Liver (tissue), 9 donors: ENCODE results near the gene DENND11. TPM values are rescaled to one million over a fixed set of nuclear protein-coding genes. Genes with fewer than 3 reads are reported as not detected.

Experiments used
- DNase-seq: peaks from one replicate; pipeline ENCODE4 v3.0.0-alpha.2; 2017; ENCODE audit warnings: low spot score
- H3K27ac ChIP-seq, 2 donors: one replicate each; pipeline ENCODE4 v1.7.0; 2013; ENCODE audit warnings: inconsistent platforms in 2 of 2, low read length in 2 of 2, control low read depth in 1 of 2, low read depth in 1 of 2, mild to moderate bottlenecking in 1 of 2
- H3K27me3 ChIP-seq, 4 donors: one replicate each; pipeline versions ENCODE4 v1.6.1 to v1.7.0; 2013; ENCODE audit warnings: low read length in 3 of 4, inconsistent platforms in 1 of 4, mild to moderate bottlenecking in 1 of 4, moderate library complexity in 1 of 4; ENCODE audit not compliant: control insufficient read depth in 4 of 4, insufficient read depth in 4 of 4
- H3K36me3 ChIP-seq, 4 donors: one replicate each; pipeline versions ENCODE4 v1.6.1 to v1.7.0; 2013; ENCODE audit warnings: low read length in 3 of 4, mild to moderate bottlenecking in 3 of 4, low read depth in 1 of 4, moderate library complexity in 1 of 4; ENCODE audit not compliant: control insufficient read depth in 4 of 4, insufficient read depth in 3 of 4
- H3K4me1 ChIP-seq, 4 donors: one replicate each; pipeline versions ENCODE4 v1.6.1 to v1.7.0; 2013; ENCODE audit warnings: low read length in 3 of 4, mild to moderate bottlenecking in 3 of 4, moderate library complexity in 1 of 4; ENCODE audit not compliant: control insufficient read depth in 4 of 4, insufficient read depth in 4 of 4
- H3K4me3 ChIP-seq, 3 donors: one replicate each; pipeline versions ENCODE4 v1.6.1 to v1.7.0; 2013; ENCODE audit warnings: low read length in 3 of 3, control low read depth in 1 of 3, low read depth in 1 of 3, mild to moderate bottlenecking in 1 of 3
- H3K9ac ChIP-seq, 2 donors: one replicate each; pipeline ENCODE4 v1.7.0; 2013; ENCODE audit warnings: low read length in 2 of 2, mild to moderate bottlenecking in 2 of 2, moderate library complexity in 2 of 2, control low read depth in 1 of 2, low read depth in 1 of 2
- H3K9me3 ChIP-seq, 4 donors: one replicate each; pipeline versions ENCODE4 v1.6.1 to v1.7.0; 2013; ENCODE audit warnings: low read length in 3 of 4; ENCODE audit not compliant: control insufficient read depth in 4 of 4
- ATF3 ChIP-seq: IDR thresholded peaks from 2 replicates; pipeline ENCODE4 v1.6.1; 2016; ENCODE audit warnings: antibody characterized with exemption
- CTCF ChIP-seq: fragments of 150-350 bp; IDR thresholded peaks from 2 replicates; pipeline ENCODE4 v1.5.1; 2017; ENCODE audit warnings: improper control_type of control experiment, low read depth, low read length; ENCODE audit not compliant: missing input control
- EGR1 ChIP-seq, 2 donors: IDR thresholded peaks; 2 replicates each; pipeline ENCODE4 v1.6.1; 2016 to 2018; ENCODE audit warnings: antibody characterized with exemption in 2 of 2, low read depth in 2 of 2
- FOXA1 ChIP-seq: IDR thresholded peaks from 2 replicates; pipeline ENCODE4 v1.6.1; 2016; ENCODE audit warnings: antibody characterized with exemption
- FOXA2 ChIP-seq: IDR thresholded peaks from 2 replicates; pipeline ENCODE4 v1.6.1; 2016; ENCODE audit warnings: antibody characterized with exemption
- GABPA ChIP-seq, 2 donors: IDR thresholded peaks in 1 of 2; conservative IDR thresholded peaks in 1 of 2; 2 replicates each; pipeline ENCODE4 v1.6.1; 2016; ENCODE audit warnings: antibody characterized with exemption in 2 of 2, mild to moderate bottlenecking in 1 of 2, moderate library complexity in 1 of 2
- HNF4A ChIP-seq, 2 donors: conservative IDR thresholded peaks; 2 replicates each; pipeline ENCODE4 v1.6.1; 2016; ENCODE audit warnings: antibody characterized with exemption in 2 of 2, mild to moderate bottlenecking in 2 of 2
- HNF4G ChIP-seq: IDR thresholded peaks from 2 replicates; pipeline ENCODE4 v1.6.1; 2016; ENCODE audit warnings: antibody characterized with exemption
- JUND ChIP-seq, 2 donors: IDR thresholded peaks; 2 replicates each; pipeline ENCODE4 v1.6.1; 2016; ENCODE audit warnings: antibody characterized with exemption in 2 of 2
- MAX ChIP-seq: IDR thresholded peaks from 2 replicates; pipeline ENCODE4 v1.6.1; 2016; ENCODE audit warnings: antibody characterized with exemption
- NR2F2 ChIP-seq: IDR thresholded peaks from 2 replicates; pipeline ENCODE4 v1.6.1; 2016; ENCODE audit warnings: antibody characterized with exemption
- RAD21 ChIP-seq, 2 donors: IDR thresholded peaks; 2 replicates each; pipeline ENCODE4 v1.6.1; 2016; ENCODE audit warnings: antibody characterized with exemption in 2 of 2, mild to moderate bottlenecking in 2 of 2
- RXRA ChIP-seq, 2 donors: IDR thresholded peaks; 2 replicates each; pipeline ENCODE4 v1.6.1; 2017 to 2018; ENCODE audit warnings: antibody characterized with exemption in 2 of 2, mild to moderate bottlenecking in 1 of 2
- SP1 ChIP-seq: IDR thresholded peaks from 2 replicates; pipeline ENCODE4 v1.6.1; 2018; ENCODE audit warnings: antibody characterized with exemption, mild to moderate bottlenecking
- TAF1 ChIP-seq: conservative IDR thresholded peaks from 2 replicates; pipeline ENCODE4 v1.6.1; 2016; ENCODE audit warnings: antibody characterized with exemption, mild to moderate bottlenecking
- YY1 ChIP-seq: IDR thresholded peaks from 2 replicates; pipeline ENCODE4 v1.6.1; 2016; ENCODE audit warnings: antibody characterized with exemption, mild to moderate bottlenecking
- WGBS: extraction: QIAGEN DNeasy Blood & Tissue Kit; methylation state at CpG from one replicate; pipeline ENCODE4 v1.1.7; 2013; 5-methylcytosine and 5-hydroxymethylcytosine counted together
- polyA plus RNA-seq, 2 donors: library from polyadenylated mRNA; stranded (reverse) in 1 of 2; unstranded in 1 of 2; fragments of 200-250 nt in 1 of 2; fragments of >200 nt in 1 of 2; fragmentation: Nextera tagmentation in 1 of 2; extraction: Ambion mirVana in 1 of 2; gene quantifications; one replicate each; pipeline versions ENCODE4 v1.2.1 to v1.2.3, GENCODE V29; 2013 to 2015
- total RNA-seq, 2 donors: library from RNA; depleted of rRNA; stranded (reverse); fragments of >200 nt; gene quantifications; one replicate each; pipeline ENCODE4 v1.2.3, GENCODE V29; 2014
- TF ChIP-seq, protein P1 (sequence below): IDR thresholded peaks from 2 replicates; pipeline ENCODE4 v1.6.1; 2016; ENCODE audit warnings: antibody characterized with exemption
- donor health status: healthy.
- donor health status: healthy.
- donor health status: healthy.
- donor health status: healthy.
- donor health status: healthy.

DENND11 gene
- total and polyA plus RNA-seq, 4 donors: 8.4 to 48.4 (median 12.8) TPM

DNA sequence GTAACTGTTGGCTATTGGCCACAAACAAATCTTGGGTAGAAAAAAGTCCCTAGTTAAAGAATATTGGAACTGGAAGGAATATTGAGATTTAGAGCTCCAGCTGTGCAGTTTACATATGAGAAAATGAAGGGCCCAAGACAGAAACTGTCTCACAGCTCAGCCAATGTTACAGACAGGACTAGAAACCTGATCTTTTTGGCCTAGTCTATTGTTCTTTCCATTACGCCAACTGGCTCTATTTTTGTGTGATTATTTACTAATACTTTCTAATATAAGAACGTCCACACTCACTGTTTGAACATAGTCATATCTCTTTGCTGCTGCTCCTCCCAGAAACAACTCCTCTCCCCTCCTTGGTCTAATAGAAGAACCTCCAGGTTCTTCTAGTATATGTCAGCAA is 7.4 kb upstream of the DENND11 start:
- no peaks in the 10 kb centered on the region for H3K4me1 ChIP-seq
- H3K27me3 ChIP-seq: no peaks in the 10 kb centered on the region
- TF ChIP-seq GABPA (IDR thresholded peaks at IDR 0.05 in 1 of 2, conservative IDR thresholded peaks at IDR 0.05 in 1 of 2) (no peak), RXRA (IDR thresholded peaks at IDR 0.05) (no peak), TAF1 (no peak), RAD21 (IDR thresholded peaks at IDR 0.05) (no peak), CTCF (no peak), FOXA1 (no peak), NR2F2 (no peak), FOXA2 (no peak), MAX (no peak), HNF4A (conservative IDR thresholded peaks at IDR 0.05) (no peak), ATF3 (no peak), EGR1 (IDR thresholded peaks at IDR 0.05; ENCODE audit: low read depth in 2 of 2) (no peak), YY1 (no peak), HNF4G (no peak), SP1 (no peak), JUND (IDR thresholded peaks at IDR 0.05) (no peak)
- TF ChIP-seq, protein P1, sequence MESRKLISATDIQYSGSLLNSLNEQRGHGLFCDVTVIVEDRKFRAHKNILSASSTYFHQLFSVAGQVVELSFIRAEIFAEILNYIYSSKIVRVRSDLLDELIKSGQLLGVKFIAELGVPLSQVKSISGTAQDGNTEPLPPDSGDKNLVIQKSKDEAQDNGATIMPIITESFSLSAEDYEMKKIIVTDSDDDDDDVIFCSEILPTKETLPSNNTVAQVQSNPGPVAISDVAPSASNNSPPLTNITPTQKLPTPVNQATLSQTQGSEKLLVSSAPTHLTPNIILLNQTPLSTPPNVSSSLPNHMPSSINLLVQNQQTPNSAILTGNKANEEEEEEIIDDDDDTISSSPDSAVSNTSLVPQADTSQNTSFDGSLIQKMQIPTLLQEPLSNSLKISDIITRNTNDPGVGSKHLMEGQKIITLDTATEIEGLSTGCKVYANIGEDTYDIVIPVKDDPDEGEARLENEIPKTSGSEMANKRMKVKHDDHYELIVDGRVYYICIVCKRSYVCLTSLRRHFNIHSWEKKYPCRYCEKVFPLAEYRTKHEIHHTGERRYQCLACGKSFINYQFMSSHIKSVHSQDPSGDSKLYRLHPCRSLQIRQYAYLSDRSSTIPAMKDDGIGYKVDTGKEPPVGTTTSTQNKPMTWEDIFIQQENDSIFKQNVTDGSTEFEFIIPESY: no peak
- H3K9ac ChIP-seq: no peak overlapping the region
- DNase-seq: no peak
- H3K27ac ChIP-seq: no peak overlapping the region
- WGBS: 89% methylated on average over 2 of the region's 2 CpGs
- no peaks in the 10 kb centered on the region for H3K9me3 ChIP-seq
- H3K36me3 ChIP-seq: no peaks in the 10 kb centered on the region
- no peak overlapping the region for H3K4me3 ChIP-seq

GRCh38 chr7:141708351-141708750 is 6.4 kb upstream of the DENND11 start, which contains the start of gene WEE2:
Gene WEE2 (plus strand): TSS chr7:141708353. CDS start chr7:141708759, 406 bp downstream.
- Histone ChIP-seq H3K27ac (no peak within 1 kb of the TSS), H3K9ac (no peak within 1 kb of the TSS), H3K4me3 (no peak within 1 kb of the TSS), H3K4me1 (no peaks in the 10 kb centered on the region), H3K36me3 (no peaks in the 10 kb centered on the region), H3K27me3 (no peaks in the 10 kb centered on the region), H3K9me3 (no peaks in the 10 kb centered on the region)
- DNase-seq: no peak
- 95% methylated on average over 6 of the region's 6 CpGs for WGBS
- TF ChIP-seq JUND (IDR thresholded peaks at IDR 0.05) (no peak), HNF4G (no peak), RAD21 (IDR thresholded peaks at IDR 0.05) (no peak), HNF4A (conservative IDR thresholded peaks at IDR 0.05) (no peak), FOXA2 (no peak), EGR1 (IDR thresholded peaks at IDR 0.05; ENCODE audit: low read depth in 2 of 2) (no peak), CTCF (no peak), SP1 (no peak), ATF3 (no peak), GABPA (IDR thresholded peaks at IDR 0.05 in 1 of 2, conservative IDR thresholded peaks at IDR 0.05 in 1 of 2) (no peak)
- TF ChIP-seq, protein P1: no peak
